GM12872 (cell line): ENCODE measurements around the gene HOXA10.

Experiments used
- CTCF ChIP-seq: IDR thresholded peaks from 3 replicates; pipeline ENCODE4 v1.5.1; 2011; ENCODE audit warnings: low read depth, mild to moderate bottlenecking, low read length, moderate library complexity; ENCODE audit not compliant: insufficient read depth

The HOXA10 gene

GRCh38 chr7:27141137-27141922 is 32.8 kb downstream of the HOXA10 start:
- TF ChIP-seq CTCF, result no peak

- no peak for TF ChIP-seq CTCF
Measured at GRCh38 chr7:27140126-27140857, 33.8 kb downstream of the HOXA10 start.

- no peak for TF ChIP-seq CTCF
Measured at GRCh38 chr7:27139334-27140125, 34.6 kb downstream of the HOXA10 start.

GRCh38 chr7:27138985-27139333 is 35.2 kb downstream of the HOXA10 start:
- no peak for TF ChIP-seq CTCF

GRCh38 chr7:27138472-27138871 is 35.6 kb downstream of the HOXA10 start:
- TF ChIP-seq CTCF, result no peak

- no peak for TF ChIP-seq CTCF
Measured at GRCh38 chr7:27137640-27138315, 36.3 kb downstream of the HOXA10 start.

- no peak for TF ChIP-seq CTCF
Measured at GRCh38 chr7:27134392-27134791, 39.7 kb downstream of the HOXA10 start.
